ENCODE data around the gene CRTC3.
"Not testable (repeated sequence)": the region's sequence is repeated elsewhere in the genome, so short reads cannot be mapped to it uniquely, and the experiment has no call there.

Gene CRTC3

DNA sequence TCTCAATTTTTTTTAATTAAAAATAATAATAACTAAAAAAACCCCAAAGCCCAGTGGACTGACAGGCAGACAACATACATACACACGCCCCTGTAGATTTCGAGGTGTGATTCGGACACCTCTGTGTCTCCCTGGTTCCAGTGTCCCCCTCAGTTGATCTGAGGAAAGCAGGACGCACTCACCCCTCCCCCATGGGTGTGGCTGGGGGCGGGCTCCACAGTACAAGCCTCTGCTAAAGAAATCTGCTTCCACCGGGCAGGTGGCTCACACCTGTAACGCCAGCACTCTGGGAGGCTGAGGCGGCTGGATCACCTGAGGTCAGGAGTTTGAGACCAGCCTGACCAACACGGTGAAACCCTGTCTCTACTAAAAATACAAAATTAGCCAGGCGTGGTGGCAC, 153.6 kb downstream of the CRTC3 start:
- no peak for DNase-seq

DNA sequence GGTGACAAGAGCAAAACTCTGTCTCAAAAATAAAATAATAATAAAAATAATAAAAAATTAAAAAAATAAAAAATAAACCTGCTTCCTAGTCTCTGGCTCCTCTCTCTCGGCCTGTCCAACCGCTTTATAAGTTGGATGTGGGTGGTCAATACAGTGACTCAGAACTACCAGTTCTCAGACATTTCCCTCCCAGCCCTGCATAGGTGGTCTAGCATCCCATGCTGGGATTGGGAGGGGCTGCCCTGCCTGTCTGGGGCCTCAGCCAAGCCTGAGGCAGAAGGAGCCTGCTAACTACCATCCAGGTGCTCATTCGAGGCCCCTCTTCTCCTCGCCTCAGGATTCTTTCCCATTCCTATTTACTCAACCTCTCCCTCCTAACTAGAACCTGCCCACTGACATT, 154.2 kb downstream of the CRTC3 start:
- no peak for DNase-seq

DNA sequence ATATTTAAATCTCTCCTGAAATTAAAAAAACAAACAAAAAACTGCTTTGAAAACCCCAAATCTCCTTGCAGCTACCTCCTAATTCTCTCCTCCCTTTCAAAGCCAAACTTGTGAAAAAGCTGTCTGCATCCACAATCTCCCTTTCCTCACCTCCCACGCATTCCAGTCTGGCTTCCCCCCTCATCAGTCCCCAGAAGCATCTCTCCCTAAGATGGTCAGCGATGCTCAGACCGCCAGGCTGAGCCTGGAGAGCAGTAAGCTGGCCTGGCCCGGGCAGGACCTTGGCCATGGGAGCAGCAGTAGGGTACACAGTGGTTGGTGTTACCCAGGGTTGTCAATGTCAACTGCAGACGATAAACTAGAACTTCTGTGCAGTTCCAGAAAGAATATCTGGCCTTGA, 154.6 kb downstream of the CRTC3 start:
- no peak for DNase-seq

DNA sequence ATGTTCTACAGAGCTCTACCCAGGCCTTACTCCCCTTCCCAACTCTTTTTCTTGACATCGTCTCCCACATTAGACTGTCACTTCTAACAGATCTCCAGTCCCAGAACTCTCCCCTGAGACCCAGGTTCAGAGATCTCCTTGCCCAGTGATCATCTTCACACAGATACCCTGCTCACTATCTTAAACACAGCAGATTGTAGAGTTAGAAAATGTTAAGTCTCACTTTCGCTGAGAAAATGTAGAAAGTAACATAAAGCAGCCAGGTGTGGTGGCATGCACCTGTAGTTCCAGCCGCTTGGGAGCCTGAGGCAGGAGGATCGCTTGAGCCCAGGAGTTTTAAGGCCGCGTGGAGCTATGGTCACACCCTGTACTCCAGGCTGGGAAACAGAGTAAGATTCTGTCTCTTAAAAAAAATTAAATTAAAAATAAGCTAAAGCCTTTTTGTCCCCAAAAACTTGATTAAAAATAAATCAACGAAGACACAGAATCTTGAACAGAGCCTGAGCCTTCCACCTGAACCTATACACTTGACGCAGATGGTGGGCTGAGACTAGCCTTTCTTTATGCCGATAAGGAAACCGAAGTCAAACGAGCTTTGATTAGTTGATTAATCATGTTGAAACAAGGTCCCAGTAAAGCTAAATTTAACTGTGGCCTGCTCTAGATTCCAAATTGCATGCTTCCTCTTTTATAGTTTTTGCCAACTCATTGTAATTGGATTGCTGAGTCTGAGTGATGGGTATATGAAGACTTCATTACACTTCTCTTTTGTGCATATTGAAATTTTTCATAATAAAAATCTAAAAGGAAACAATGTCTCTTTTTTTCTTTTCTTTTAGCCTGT, 156.1 kb downstream of the CRTC3 start:
- peak; percentile 73 for DNase-seq

DNA sequence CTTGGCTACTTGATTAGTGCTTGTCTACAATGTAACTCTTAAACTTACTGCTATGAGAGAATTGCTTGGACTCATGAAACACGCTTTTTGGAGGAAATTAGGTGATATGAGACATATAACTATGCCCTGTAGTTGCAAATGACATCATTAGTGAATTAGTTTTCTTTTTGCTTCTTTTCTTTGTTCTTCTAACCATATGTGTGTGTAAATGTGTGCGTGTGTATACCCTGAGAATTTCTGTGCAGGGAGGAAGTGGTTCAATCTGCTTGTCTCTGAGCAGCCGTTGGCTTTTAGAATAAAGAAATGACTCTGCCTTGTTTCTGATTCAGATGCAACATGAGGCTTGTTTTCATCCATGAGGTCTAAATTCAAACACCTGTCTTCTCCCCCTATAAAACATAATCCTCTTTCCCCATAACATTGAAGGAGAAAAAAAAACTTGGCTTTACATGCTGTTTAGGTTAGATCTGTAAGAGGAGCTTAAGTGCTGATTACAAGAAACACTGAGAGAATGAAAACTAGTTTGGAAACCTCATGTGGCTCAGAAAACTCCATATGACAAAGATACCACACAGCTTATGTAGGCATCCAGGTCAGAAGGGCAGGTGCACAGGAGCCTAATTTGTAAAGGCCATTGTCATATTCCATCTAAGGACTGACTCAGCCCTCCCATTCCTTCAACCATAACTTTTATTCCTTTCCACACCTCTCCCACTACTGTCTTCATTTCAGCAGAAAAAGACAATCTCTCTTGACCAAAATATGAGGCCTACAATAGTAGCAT, 156.9 kb downstream of the CRTC3 start:
- peak; percentile 38 for DNase-seq

DNA sequence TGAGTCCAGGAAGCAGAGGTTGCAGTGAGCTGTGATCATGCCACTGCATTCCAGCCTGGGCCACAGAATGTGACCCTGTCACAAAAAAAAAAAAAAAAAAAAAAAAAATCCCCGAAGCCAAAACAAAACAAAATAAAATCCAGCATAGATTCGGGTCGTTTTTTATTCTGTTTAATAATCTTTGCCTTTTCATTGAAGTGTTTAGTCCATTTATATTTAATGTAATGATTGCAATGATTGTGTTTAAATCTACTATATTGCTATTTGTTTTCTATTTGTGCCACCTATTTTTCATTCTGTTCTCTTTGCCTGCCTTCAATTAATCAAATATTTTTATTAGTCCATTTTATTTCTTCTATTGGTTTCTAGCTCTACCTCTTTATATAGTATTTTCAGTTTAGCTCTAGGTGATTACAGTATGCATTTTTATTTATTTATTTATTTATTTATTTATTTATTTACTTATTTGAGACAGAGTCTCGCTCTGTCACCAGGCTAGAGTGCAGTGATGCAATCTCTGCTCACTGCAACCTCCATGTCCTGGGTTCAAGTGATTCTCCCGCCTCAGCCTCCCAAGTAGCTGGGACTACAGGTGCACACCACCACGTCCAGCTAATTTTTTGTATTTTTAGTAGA, 159.7 kb downstream of the CRTC3 start:
- DNase-seq, result not testable (repeated sequence)

DNA sequence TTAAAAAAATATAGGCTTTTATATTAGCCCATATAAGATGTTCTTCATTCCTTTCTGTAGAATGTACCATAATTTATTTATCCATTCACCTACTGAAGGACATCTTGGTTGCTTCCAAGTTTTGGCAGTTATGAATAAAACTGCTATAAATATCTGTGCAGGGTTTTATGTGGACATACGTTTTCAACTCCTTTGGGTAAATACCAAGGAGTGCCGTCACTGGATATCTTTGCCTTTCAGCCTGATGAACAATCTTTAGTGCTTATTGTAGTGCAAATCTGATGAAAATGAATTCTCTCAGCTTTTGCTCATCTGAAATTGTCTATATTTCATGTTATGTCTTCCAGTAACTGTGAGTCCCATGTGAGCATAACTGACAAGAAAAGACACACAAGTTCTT, 160.9 kb downstream of the CRTC3 start:
- DNase-seq, result no peak

DNA sequence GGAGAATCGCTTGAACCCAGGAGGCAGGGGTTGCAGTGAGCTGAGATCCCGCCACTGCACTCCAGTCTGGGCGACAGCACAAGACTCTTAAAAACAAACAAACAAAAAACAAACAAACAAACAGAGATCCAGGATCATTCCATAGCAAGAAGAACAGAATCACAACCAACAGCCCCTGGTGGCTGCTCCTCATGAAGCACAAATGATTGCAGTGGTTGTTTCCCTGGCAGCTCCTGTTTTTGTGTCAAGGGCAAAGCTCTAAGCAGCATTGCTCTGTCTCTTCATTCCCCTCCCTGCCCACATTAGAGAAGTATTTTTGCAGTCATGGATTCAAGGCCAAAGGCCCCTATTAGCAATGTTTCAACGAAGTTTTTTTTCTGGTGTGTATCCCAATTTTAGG, 161.6 kb downstream of the CRTC3 start:
- no peak for DNase-seq

DNA sequence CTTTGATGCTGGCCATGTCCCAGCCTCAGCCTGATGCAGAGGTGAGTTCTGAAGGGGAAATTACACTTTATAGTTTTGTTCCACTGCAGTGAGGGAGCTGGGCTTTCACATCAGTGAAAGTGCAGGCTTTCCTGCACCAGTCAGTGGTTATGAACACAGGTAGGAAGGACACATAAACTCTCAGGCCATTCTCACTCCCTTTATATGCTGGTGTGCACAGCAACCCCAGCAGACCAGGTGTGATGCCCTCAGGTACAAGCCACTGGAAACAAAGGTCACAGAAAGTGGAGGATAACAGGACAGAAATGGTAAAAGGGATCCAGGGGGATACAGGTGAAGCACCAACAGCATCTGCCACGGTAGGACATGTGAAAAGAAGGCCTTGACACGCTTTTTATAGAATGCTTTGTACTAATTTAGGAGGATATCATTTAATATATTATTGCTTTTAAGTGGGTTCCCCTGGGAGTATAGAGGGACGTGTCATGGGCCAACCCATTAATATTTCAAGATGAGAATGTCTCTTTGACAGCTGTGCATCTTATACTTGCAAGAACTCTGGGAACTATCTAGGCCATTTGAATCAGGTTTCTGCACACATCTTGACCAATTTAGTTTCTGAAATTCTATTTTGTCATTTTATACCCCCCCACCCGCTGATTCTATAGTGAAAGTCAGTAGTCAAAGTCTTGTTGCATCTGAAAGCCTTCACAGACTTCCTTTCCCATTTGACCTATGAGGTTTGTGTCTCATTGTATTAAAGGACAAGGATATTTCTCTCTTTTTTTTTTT, 162.5 kb downstream of the CRTC3 start:
- DNase-seq, result no peak
